K562 (cell line): ENCODE measurements around the gene HSPA14. TPM values are rescaled to one million over a fixed set of nuclear protein-coding genes. Genes with fewer than 3 reads are reported as not detected.

Experiments used
- CC2D1A ChIP-seq: fragments of 450-650 bp; IDR thresholded peaks from 2 replicates; pipeline ENCODE4 v1.6.1; 2017; ENCODE audit warnings: mild to moderate bottlenecking
- CHCHD3 ChIP-seq: fragments of 250-450 bp; sonication (Bioruptor Pico); IDR thresholded peaks from 2 replicates; pipeline ENCODE4 v2.1.2; 2022; ENCODE audit warnings: mild to moderate bottlenecking
- ERF ChIP-seq: fragments of 450-650 bp; formaldehyde crosslinking; IDR thresholded peaks from 2 replicates; pipeline ENCODE4 v1.4.0; 2020; ENCODE audit warnings: mild to moderate bottlenecking, mixed read lengths
- GATA2 ChIP-seq: sonication (generic); formaldehyde crosslinking; IDR thresholded peaks from 2 replicates; pipeline ENCODE4 v1.4.0; 2020; ENCODE audit warnings: mild to moderate bottlenecking, missing genetic modification reagents
- HDAC1 ChIP-seq, 2 experiments: fragments of 450-650 bp; IDR thresholded peaks; 2 replicates each; pipeline ENCODE4 v1.6.1; 2016 to 2017; ENCODE audit warnings: inconsistent platforms in 1 of 2, mild to moderate bottlenecking in 1 of 2, moderate library complexity in 1 of 2
- MECOM ChIP-seq: fragments of 250-450 bp; sonication (Bioruptor Pico); IDR thresholded peaks from 2 replicates; pipeline ENCODE4 v1.8.0; 2022; ENCODE audit warnings: inconsistent platforms
- STAT5A ChIP-seq: IDR thresholded peaks from 2 replicates; pipeline ENCODE4 v1.6.1; 2012; ENCODE audit warnings: low read length, inconsistent platforms, borderline replicate concordance
- TEAD4 ChIP-seq, 2 experiments: sonication (generic) in 1 of 2; formaldehyde crosslinking in 1 of 2; IDR thresholded peaks; 2 replicates each; pipeline versions ENCODE4 v1.6.1 to v1.8.0; 2012 to 2022; ENCODE audit warnings: borderline replicate concordance in 1 of 2, inconsistent platforms in 1 of 2, low read length in 1 of 2, mild to moderate bottlenecking in 1 of 2, missing genetic modification reagents in 1 of 2
- XRCC4 ChIP-seq: IDR thresholded peaks from one replicate; pipeline ENCODE4 v1.6.1; 2011; ENCODE audit not compliant: insufficient read depth, insufficient read length; ENCODE audit errors: extremely low read depth
- ZFP30 ChIP-seq: fragments of 250-450 bp; sonication (Bioruptor Pico); IDR thresholded peaks from 2 replicates; pipeline ENCODE4 v1.8.0; 2022; ENCODE audit warnings: moderate library complexity, mild to moderate bottlenecking, inconsistent platforms, borderline replicate concordance
- polyA plus RNA-seq, 8 experiments: library from polyadenylated mRNA; depleted of rRNA in 4 of 8; stranded (reverse) in 5 of 8; unstranded in 3 of 8; fragments of >200 nt; fragmentation: Nextera tagmentation in 2 of 8; fragmentation: Illumina TruSeq in 1 of 8; extraction: Ambion mirVana in 2 of 8; extraction: Trizol in 1 of 8; gene quantifications; 2 replicates each; pipeline versions ENCODE4 v1.2.1 to v1.2.3, GENCODE V29; 2011 to 2014; ENCODE audit warnings: inconsistent platforms in 1 of 8, missing spikeins in 1 of 8
- total RNA-seq, 7 experiments: library from RNA; depleted of rRNA in 6 of 7; stranded (reverse); fragments of >200 nt in 6 of 7; fragmentation: Illumina TruSeq in 2 of 7; extraction: Trizol in 2 of 7; gene quantifications; 2 replicates each; pipeline versions ENCODE4 v1.2.1 to v1.2.3, GENCODE V29; 2011 to 2021; ENCODE audit warnings: low replicate concordance in 1 of 7
- TF ChIP-seq, protein P1 (sequence below): IDR thresholded peaks from 2 replicates; pipeline ENCODE4 v1.6.1; 2011; ENCODE audit warnings: borderline replicate concordance, low read depth, mild to moderate bottlenecking, moderate library complexity, low read length; ENCODE audit not compliant: insufficient read depth, poor library complexity, severe bottlenecking
- TF ChIP-seq, protein P2 (sequence below): fragments of 450-650 bp; IDR thresholded peaks from 2 replicates; pipeline ENCODE4 v1.6.1; 2017; ENCODE audit warnings: antibody characterized with exemption, mild to moderate bottlenecking
- TF ChIP-seq, protein P3 (sequence below): fragments of 450-650 bp; formaldehyde crosslinking; conservative IDR thresholded peaks from 2 replicates; pipeline ENCODE4 v1.4.0; 2022; ENCODE audit warnings: mild to moderate bottlenecking, missing genetic modification characterization
- TF ChIP-seq, protein P4 (sequence below): fragments of 250-450 bp; sonication (Bioruptor Pico); IDR thresholded peaks from 2 replicates; pipeline ENCODE4 v1.4.0; 2020; ENCODE audit warnings: mild to moderate bottlenecking, moderate library complexity

The HSPA14 gene
- total and polyA plus RNA-seq, 9 of the 15 experiments (the other 6 are each of a cell fraction or from before 2014, with no cell fraction given): 41.9 to 75.0 (median 63.2) TPM

DNA sequence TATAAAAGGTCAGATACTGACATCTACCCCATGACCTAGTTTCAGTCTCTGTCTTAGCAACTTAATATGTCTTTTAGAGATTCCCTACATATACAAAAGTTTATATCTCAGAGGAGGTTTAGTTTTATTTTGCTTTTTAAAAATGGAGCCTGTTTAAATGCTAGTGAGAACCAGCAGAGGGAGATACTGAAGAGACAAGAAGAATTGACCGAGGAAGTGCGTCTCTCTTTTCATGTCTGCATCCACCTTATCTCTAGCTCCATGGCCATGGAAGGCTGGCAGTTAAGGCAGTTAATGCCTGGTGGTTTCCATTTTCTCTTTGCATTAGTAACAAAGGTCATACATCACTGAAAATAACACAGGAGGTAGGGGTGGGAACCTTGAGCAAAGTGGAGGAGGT, 51.2 kb downstream of the HSPA14 start (continued):
- TF ChIP-seq ZFP30 (no peak), XRCC4 (no peak), HDAC1 (IDR thresholded peaks at IDR 0.05) (0 out of 4 replicates have a peak, but pooled peaks of 1 of the 2 experiments have one; percentile 27), CC2D1A (peak; percentile 78; the same call in 1 of the 2 replicates), ERF (no peak), TEAD4 (IDR thresholded peaks at IDR 0.05; ENCODE audit: low read length) (peak; percentile 66), TEAD4 (CRISPR knock-in tag; IDR thresholded peaks at IDR 0.05; ENCODE audit: borderline replicate concordance) (no peak), CHCHD3 (CRISPR knock-in tag) (no peak), MECOM (CRISPR knock-in tag) (peak; percentile 25; the same call in 1 of the 2 replicates), STAT5A (peak; percentile 45; the same call in 1 of the 2 replicates), GATA2 (CRISPR knock-in tag) (peak; percentile 76)
- TF ChIP-seq, protein P1, sequence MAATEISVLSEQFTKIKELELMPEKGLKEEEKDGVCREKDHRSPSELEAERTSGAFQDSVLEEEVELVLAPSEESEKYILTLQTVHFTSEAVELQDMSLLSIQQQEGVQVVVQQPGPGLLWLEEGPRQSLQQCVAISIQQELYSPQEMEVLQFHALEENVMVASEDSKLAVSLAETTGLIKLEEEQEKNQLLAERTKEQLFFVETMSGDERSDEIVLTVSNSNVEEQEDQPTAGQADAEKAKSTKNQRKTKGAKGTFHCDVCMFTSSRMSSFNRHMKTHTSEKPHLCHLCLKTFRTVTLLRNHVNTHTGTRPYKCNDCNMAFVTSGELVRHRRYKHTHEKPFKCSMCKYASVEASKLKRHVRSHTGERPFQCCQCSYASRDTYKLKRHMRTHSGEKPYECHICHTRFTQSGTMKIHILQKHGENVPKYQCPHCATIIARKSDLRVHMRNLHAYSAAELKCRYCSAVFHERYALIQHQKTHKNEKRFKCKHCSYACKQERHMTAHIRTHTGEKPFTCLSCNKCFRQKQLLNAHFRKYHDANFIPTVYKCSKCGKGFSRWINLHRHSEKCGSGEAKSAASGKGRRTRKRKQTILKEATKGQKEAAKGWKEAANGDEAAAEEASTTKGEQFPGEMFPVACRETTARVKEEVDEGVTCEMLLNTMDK: peak; percentile 22
- TF ChIP-seq, protein P2, sequence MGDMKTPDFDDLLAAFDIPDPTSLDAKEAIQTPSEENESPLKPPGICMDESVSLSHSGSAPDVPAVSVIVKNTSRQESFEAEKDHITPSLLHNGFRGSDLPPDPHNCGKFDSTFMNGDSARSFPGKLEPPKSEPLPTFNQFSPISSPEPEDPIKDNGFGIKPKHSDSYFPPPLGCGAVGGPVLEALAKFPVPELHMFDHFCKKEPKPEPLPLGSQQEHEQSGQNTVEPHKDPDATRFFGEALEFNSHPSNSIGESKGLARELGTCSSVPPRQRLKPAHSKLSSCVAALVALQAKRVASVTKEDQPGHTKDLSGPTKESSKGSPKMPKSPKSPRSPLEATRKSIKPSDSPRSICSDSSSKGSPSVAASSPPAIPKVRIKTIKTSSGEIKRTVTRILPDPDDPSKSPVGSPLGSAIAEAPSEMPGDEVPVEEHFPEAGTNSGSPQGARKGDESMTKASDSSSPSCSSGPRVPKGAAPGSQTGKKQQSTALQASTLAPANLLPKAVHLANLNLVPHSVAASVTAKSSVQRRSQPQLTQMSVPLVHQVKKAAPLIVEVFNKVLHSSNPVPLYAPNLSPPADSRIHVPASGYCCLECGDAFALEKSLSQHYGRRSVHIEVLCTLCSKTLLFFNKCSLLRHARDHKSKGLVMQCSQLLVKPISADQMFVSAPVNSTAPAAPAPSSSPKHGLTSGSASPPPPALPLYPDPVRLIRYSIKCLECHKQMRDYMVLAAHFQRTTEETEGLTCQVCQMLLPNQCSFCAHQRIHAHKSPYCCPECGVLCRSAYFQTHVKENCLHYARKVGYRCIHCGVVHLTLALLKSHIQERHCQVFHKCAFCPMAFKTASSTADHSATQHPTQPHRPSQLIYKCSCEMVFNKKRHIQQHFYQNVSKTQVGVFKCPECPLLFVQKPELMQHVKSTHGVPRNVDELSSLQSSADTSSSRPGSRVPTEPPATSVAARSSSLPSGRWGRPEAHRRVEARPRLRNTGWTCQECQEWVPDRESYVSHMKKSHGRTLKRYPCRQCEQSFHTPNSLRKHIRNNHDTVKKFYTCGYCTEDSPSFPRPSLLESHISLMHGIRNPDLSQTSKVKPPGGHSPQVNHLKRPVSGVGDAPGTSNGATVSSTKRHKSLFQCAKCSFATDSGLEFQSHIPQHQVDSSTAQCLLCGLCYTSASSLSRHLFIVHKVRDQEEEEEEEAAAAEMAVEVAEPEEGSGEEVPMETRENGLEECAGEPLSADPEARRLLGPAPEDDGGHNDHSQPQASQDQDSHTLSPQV: peak; percentile 54; the same call in 1 of the 2 replicates
- TF ChIP-seq, protein P3, sequence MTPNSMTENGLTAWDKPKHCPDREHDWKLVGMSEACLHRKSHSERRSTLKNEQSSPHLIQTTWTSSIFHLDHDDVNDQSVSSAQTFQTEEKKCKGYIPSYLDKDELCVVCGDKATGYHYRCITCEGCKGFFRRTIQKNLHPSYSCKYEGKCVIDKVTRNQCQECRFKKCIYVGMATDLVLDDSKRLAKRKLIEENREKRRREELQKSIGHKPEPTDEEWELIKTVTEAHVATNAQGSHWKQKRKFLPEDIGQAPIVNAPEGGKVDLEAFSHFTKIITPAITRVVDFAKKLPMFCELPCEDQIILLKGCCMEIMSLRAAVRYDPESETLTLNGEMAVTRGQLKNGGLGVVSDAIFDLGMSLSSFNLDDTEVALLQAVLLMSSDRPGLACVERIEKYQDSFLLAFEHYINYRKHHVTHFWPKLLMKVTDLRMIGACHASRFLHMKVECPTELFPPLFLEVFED (CRISPR knock-in tag): no peak
- TF ChIP-seq, protein P4, sequence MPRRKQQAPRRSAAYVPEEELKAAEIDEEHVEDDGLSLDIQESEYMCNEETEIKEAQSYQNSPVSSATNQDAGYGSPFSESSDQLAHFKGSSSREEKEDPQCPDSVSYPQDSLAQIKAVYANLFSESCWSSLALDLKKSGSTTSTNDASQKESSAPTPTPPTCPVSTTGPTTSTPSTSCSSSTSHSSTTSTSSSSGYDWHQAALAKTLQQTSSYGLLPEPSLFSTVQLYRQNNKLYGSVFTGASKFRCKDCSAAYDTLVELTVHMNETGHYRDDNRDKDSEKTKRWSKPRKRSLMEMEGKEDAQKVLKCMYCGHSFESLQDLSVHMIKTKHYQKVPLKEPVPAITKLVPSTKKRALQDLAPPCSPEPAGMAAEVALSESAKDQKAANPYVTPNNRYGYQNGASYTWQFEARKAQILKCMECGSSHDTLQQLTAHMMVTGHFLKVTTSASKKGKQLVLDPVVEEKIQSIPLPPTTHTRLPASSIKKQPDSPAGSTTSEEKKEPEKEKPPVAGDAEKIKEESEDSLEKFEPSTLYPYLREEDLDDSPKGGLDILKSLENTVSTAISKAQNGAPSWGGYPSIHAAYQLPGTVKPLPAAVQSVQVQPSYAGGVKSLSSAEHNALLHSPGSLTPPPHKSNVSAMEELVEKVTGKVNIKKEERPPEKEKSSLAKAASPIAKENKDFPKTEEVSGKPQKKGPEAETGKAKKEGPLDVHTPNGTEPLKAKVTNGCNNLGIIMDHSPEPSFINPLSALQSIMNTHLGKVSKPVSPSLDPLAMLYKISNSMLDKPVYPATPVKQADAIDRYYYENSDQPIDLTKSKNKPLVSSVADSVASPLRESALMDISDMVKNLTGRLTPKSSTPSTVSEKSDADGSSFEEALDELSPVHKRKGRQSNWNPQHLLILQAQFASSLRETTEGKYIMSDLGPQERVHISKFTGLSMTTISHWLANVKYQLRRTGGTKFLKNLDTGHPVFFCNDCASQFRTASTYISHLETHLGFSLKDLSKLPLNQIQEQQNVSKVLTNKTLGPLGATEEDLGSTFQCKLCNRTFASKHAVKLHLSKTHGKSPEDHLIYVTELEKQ (CRISPR knock-in tag): no peak
